Measurements from ENCODE around the gene CDC37.
A peak's percentile ranks its signal among the peaks of the same experiment; 100 is the strongest.
"Not testable (repeated sequence)": the region's sequence is repeated elsewhere in the genome, so short reads cannot be mapped to it uniquely, and the experiment has no call there.

CDC37 gene

DNA sequence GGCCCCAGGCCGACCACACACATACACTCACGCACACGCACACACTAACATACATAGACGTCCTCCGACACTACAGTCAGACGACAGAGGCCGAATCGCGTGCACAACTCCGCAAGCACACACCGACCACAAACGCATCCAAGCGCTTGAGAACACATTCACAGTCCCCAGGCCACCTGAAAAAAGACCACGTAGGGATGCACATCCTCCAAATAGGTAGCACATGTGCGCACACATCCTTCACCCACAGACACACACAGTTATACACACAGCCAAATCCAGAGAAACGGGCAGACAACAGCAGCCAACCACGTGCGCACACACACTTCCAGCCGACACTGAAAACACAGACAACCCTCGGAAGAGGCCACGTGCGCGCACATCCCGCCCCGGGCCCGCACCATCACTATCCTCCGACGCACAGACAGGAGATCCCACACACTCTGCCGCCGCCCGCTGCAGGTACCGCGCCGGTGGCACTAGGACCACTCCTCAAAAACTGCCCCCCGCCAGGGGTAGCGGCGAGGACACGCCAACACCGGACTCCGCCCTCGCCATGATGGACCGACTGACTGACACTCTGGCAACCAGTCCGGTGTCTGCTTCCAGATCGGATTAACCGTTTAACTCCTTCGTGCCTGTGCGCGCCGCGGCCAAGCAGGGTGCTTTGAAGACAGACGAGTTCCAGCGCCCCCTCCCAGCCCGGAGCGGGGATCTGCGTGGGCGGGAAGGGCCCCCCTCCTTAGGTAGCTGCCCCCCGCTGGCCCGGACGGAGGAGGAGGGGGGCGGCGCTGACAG is 16.5 kb upstream of the CDC37 start:
- DNase-seq, result peak; percentile 65

DNA sequence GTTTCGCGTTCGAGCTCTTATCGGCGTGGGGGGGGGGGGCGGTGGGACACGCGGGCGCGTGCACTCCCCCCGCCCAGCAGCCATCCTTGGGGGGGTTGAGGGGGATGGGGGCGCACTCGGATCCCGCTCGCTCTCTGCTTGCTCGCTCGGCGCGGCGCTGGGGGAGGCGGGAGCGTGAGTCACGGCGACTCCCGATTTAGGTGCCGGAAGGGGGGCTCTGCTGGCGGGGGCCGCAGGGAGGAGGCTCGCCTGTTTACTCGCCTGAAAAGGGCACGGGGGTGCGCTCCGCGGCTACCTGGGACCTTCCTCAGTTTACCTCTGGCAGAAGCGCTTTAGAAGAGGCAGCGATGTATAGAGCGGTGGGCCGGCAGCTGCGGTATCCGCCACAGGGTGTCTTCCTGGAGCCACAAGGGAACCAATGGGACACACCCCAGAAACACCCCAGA is 15.9 kb upstream of the CDC37 start:
- DNase-seq, result no peak

DNA sequence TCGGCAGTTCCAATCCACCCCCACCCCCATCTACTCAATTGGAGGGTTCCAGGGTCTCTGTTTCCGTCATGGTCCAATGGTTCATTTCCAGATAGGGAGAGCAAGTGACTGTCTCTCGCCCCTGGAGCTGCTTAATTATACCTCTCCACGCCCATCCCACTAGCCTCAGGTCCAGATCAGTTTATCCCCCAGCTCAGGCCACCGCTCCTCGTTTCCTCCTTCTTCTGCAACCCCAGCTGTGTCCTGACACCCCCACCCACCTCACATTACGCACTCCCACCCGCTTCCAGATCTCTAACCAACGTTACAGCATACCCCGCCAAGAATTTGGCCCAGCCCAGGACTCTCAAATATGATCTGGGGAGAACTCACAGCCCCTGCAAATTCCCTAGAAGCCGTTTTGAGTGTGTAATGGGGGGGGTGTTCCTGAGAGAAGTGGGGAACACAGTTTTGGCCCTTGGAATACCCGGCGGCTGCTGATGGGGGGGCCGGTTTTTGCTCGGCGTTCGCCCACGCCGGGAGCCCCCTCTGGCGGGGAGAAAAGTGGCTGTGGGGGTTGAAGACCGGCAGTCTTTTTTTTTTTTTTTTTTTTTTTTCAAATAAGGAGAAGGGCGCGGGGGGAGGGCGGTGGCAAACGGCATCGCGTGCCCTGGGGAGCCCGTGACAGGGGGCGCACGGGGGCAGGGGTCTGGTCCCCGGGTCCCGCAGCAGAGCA is 15.3 kb upstream of the CDC37 start:
- peak; percentile 41 for DNase-seq

DNA sequence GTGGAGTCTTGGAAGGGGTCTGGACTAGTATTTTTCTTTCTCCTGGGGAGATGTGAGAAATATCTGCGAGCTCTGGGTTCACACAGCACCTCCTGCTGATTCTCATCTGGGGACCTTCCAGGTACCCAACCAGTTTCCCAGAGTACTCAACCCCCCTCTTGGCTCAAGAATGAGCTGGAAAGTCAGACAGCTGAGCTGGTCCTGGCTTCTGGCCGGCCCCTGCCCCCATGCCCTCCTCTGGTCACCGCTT is 14.8 kb upstream of the CDC37 start:
- no peak for DNase-seq

DNA sequence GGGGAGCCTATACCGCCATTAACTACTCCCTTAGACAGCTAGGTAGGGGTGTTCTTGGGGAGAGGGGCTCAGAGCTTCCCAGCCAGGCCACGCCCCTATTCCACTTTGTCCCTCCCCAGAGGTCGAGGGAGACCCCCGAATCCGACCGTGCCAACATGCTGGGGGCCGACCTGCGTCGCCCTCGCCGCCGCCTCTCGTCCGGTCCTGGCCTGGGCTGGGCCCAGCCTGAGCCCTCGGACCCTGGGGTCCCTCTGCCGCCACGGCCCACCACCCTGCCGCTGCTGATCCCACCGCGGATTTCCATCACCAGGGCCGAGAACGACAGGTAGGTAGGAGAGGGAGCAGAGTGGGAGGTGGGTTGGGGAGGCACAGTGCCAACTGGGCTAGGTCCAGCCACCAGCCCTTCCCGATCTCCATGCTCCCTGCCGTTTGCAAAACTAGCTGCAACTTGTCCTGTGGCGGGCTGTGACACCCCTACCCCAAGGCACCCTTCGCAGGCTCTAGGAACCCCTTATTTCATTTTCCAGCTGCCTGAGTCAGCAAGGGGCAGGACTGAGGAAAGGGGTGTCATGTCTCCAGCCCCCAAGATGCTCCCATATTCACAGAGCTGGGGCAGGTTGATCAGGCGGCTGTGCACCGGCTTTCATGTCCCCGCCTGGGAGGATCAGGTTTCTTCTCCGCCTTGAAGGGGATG is 14.3 kb upstream of the CDC37 start:
- no peak for DNase-seq

DNA sequence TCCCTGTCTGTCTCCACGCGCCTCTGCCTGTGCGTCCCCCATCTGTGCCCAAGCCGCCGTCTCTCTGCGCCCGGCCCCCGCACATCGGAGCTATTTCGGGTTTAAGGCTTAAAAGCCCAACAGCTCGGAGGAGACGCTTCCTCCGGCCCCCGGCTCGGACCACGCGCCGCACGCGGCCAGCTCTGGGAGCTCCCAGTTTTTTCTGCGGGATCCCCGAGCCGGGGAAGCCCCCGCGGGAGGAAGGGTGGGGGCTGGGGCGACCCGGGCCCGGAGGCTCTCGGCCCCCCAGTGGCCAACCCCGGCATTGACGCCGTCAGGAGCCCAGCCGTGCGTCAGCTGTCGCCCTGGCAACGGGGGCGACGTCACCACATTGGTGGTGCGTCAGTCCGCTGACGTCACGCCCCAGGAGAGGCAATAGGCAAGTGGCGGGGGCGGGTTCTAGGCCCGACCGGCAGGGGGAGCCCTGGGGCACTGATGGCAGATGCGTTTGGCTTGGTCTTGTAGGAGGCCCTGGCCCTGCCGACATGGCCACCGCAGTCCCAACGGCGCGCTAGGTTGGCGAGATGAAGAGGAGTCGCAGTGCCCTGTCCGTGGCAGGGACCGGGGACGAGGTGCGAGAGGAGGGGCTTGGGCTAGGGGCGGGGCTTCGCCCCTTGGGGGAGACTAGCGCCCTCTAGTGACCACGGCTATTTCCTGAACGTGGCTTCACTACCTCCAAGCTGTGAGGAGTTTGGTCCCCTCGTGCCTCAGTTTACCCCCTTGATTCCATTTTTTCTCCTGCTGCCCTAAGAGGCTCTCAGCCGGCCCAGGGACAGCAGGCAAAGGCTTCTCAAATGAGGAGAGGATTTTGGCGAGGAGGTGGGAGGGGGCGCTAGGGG is 13.3 kb upstream of the CDC37 start:
- DNase-seq, result peak; percentile 97

DNA sequence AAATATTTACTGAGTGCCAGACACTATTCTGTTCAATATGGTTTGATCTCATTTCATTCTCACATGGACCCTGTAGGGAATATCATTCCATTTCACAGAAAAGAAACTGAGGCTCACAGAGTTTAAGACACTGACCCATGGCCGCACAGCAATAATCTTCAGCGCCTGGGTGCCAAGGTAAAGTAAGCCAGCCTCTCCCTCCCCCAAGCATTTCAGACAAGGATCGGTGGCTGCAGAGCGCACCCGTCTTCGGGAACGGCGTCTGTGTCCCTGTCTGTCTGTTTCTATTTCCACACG is 12.7 kb upstream of the CDC37 start:
- no peak for DNase-seq

DNA sequence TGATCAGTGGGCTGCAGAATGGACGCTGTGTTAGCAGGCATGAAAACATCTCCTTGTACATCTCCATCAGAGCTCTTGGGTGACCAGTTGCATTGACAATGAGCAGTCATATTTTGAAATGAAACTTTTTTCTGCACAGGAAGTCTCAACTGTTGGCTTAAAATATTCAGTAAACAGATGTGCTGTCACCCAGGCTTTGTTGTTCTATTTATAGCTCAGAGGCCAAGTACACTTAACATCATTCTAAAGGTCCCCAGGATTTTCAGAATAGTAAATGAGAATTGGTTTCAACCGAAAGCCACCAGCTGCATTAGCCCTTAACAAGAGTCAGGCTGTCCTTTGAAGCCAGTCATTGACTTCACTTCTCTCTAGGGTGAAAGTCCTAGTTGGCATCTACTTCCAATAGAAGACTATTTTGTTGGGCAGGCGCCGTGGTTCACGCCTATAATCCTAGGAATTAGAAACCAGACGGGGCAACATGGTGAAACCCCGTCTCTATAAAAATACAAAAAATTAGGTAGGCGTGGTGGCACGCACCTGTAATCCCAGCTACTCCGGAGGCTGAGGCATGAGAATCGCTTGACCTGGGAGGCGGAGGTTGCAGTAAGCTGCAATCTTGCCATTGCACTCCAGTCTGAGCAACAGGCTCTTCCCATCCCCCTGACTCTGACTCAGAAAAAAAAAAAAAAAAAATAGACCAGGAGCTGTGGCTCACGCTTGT is 9.1 kb upstream of the CDC37 start:
- no peak for DNase-seq

DNA sequence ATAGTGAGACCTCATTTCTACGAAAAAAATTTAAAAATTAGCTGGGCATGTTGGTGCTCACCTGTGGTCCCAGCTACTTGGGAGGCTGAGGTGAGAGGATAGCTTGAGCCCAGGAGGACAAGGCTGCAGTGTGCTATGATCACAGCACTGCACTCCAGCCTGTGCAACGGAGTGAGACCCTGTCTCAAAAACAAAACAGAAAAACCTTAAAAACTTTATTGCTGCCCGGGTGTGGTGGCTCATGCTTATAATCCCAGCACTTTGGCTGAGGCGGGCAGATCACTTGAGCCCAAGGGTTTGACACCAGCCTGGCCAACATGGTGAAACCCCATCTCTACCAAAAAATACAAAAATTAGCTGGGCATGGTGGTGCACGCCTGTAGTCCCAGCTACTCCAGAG is 7.9 kb upstream of the CDC37 start:
- DNase-seq, result not testable (repeated sequence)

DNA sequence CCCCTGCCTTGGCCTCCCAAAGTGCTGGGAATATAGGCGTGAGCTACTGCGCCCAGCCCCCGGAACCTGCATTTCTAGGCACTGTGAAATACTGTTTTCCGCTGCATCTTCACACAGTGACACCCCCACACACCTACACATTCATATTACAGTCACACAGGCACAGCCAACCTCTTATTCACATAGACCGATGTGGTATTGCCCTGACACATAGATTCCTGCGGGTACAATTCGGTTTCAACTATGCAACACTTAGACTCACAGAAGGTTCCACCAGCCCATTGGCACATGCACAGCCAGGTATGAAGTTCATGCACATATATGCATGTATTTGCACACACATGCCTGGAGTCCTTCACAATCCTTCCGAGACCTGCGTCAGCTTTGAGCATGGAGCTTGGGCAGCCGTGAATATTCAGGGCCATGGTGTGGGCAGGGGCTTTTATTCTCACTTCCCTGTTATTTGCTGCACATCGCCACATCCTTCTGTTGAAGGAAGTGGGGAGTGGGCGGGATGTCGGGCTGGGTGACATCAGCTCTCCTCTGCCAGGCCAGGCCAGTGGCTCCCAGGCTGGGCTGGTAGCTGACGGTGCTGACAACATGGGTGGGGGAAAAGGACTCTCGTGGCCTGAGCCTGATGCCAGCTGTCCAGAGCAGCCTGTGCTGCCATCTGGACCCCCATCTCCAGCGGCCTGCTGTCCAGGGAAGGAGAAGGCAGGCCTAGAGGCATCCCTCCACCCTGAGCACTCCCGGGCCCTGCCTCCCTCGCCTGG is 5.4 kb upstream of the CDC37 start:
- DNase-seq, result peak; percentile 74

DNA sequence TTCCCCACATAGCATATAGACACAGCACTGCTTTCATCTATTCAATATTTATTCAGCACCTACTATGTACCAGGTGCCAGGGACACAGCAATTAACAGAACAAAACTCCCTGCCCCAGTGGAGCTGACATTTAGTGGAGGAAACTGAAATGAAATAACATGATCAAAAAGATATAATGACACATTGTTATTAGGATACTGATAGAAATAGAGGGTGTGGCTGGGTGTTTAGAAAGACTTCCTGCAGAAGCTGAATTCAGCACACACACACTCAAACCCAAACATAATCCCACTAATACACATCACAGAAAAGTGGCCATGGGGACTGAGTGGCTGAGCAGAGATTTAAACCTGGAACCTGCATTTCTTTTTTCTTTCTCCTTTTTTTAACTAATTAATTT is 3.8 kb upstream of the CDC37 start:
- no peak for DNase-seq

DNA sequence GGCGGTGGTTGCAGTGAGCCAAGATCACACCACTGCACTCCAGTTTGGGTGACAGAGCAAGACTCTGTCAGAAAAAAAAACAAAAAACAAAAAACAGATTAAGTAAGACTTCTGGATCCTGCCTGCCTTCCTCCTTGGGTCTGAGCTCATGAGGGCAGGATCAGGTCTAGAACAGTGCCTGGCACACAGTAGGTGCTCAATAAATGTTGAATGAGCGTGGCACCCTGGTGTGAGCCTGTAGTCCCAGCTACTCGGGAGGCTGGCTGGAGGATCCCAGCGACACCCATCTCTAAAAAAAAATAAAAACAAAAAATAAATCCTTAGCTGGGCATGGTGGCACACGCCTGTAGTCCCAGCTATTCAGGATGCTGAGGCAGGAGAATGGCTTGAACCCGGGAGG is 2.8 kb upstream of the CDC37 start:
- no peak for DNase-seq

DNA sequence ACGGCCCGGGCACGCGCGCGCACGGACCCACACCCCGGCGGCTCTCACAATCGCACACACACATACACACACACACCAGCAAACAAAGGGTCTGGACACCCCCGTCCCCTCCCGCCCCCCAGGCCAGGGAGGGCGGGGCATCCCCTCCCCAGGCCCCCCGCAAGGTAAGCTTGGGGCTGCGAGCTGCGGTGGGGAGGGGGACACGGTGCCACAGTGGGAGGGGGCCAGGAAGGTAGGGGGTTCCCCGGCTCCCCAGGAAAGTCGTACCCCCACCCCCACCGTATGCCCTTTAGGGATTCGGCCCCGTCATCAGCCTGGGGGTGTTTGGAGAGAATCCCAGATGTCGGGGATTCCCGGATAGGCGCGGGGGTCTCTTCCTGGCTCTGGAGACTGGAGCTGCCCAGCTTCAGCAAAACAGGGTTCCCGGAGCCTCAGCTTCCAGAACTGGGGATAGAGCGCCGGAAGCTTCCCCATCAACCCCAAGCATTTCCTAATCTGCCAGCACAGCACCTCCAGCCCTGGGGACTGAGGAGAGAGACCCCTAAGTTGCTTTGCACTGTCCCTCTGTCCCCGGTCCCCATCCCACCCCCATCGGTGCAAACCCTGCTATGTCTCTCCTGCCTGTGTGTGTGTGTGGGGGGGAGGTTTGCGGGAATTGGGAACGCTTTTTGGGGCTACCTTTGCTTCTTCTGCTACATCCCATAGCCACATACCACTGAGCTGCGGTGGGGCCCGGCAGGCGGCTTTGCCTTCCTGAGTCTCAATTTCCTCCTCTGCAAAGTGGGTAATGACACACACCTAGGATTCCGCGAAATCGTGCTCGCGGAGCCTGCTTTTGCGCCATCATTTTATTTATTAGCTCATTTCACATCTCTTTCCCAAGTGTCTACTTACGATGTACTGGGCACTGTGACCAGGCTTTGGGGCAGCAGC is 1.8 kb upstream of the CDC37 start:
- DNase-seq, result peak; percentile 60

DNA sequence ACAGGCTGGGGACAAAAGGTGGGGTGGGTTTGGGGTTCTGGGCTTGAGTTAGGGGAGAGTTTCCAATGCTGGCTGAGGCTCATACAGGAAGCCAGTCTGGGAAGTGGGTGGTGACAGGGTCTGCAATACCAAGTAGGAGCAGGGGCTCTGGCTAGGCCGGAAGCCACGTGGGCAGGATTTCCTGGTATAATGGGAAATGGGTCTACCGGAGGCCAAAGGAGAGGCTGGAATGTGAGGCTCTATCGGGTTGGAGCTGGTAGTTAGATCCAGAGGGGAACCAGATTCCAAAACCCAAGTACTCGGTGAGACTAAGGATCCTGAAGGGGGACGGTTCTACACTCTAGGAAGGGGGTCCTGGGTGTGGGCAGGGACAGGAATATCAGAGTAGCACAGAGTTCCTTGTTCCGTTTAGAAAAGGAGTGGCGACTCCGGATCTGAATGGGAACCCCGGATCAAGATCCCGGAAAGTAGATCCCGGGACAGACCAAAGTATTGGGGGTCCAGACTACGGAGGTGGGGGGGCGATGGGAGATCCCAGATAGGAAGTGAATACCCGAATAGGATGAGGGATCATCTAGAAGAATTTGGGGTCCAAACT is 802 bp downstream of the CDC37 start:
- no peak for DNase-seq

DNA sequence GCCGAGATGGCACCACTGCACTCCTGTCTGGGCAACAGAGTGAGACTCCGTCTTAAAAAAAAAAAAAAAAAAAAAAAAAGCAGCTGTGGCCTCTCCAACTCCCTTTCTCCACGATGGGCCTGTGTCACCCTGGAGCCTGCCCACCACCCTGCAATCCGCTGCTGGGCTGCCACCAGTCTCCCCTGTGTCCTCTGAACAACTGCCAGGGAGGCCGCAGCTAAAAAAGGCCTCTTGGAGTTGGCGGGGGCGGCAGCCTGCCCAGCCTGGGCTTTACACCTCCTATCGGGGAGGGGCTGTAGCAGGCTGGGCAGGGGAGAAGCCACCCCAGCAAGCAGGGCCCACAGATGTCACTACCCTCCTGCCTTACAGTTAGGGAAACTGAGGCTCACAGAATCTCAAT is 3.5 kb downstream of the CDC37 start:
- no peak for DNase-seq

DNA sequence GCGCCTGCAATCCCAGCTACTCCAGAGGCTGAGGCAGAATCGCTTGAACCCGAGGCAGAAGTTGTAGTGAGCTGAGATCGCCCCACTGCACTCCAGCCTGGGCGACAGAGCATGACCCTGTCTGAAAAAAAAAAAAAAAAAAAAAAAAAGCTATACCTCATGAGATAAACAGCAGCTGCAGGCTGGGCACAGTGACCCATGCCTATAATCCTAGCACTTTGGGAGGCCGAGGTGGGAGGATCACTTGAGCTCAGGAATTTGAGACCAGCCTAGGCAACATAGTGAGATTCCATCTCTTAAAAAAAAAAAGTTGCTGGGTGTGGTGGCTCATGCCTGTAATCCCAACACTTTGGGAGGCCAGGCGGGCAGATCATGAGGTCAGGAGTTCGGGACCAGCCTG is 4.0 kb downstream of the CDC37 start:
- not testable (repeated sequence) for DNase-seq

DNA sequence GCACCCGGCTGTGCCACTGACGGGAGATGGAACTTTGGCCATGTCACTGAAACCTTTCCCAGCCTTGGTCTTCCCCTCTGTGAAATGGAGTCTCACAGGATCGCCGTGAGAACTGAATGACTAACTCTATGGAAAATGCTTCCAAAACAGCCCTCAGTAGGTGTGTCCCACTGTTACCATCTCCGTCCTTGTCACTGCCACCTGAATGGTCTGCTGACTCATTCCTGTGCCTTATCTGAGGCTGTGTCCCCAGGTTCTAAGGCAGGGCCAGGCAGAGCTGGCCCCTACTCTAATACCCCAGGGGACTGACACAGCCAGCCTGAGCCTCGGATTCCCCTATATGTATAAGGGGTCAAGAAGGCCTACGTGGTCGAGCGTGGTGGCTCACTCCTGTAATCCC is 4.5 kb downstream of the CDC37 start:
- no peak for DNase-seq

DNA sequence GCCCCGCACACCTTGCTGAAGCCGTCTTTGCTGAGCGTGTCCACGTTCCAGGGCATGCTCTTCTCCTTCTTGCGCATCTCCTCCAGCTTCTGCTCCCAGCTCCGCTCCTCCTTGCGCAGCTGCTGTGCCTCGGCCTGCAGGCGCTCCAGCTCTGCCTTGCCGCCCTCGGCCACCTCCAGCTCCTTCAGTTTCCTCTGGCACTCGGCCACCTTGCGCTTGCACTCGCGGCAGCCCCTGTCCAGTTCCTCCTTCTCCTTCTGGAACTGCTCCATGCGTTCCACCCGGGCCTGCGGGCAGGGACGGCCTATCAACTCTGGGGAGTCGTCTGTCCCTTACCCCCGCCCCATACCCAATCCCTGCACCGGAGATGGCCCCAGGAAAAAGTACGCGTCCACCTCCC is 7.4 kb downstream of the CDC37 start:
- no peak for DNase-seq

DNA sequence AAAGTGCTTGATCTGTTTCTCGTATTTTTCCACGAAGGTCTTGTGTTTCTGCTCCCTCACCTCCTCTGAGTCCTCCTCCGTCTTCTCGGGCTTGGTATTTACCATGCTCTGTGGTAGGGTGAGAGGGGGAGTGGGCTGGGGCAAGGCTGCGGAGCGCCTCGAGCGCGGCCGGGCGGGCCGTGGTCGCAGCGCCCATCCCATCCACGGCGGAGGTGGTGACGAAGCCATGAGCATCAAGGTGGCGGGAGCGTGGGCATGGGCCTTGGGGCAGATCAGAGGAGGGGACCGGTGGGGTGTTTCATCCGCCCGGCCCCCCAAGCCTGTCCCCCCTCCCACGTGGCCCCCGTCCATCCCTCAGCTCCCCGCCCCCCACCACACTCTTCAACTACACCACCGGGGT is 7.9 kb downstream of the CDC37 start:
- DNase-seq, result no peak

DNA sequence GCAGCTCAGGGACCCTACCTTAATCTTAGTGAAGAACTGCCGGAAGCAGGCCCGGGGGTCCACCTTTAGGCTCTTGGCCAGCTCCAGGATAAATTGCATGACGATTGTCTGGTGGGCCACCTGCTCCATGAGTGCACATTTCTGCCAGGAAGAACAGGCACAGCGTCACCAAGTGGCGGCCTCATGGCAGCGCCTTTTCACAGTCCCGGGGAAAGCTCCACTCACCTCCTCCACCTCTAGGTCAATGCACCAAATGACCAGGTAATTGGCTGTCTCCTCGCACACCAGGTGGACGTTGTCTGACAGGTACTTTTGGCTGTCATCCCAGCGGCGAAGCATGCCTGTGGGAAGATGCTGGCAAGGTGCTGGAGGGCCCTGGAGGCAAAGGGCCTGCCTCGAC is 8.3 kb downstream of the CDC37 start:
- DNase-seq, result no peak

Data from CD4-positive, alpha-beta T cell treated with Interferon gamma for 1 hour (primary cell).